CD4-positive, alpha-beta T cell treated with Interleukin-4 for 1 hour (primary cell): Measurements from ENCODE around the gene NCKAP5.

ENCODE experiments used
- DNase-seq, 2 donors: peaks; one replicate each; pipeline ENCODE4 v3.0.0-alpha.2; 2020 to 2022

The NCKAP5 gene

GRCh38 chr2:133314795-133315194, 253.5 kb downstream of the NCKAP5 start:
- DNase-seq = no peak

DNA sequence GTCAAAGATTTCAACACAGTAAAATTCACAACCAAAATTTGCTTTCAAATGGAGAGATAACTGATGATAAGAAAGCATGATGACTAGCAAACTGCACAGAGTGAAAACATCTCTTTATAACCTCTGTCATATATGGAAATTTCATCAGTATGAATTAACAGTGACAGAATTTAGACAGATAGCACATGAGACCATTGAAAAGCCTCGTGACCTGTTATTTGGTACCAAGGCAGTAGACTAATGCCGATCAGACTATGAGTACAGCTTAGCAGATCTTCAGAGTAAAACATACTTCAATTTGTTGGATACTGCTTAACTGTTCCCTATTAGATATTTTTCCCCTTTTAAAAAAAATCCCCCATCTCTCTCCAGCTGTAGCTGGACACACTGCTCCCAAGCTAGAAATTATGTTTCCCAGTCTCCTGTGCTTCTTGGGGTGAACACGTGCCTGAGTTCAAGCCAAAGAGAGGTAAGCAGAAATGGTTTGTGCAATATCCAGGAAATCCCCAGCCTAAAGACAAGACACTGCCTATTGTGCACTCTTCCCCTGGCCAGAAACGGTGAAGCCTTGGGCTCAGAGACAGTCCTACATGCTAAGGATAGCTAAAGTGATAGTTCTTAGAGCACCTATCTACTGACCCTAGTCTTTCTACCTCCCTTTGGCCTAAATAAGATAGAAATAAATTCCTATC, 256.1 kb downstream of the NCKAP5 start:
- no peak for DNase-seq

GRCh38 chr2:133306236-133306635, 262.0 kb downstream of the NCKAP5 start:
- no peak for DNase-seq

- DNase-seq = no peak
Observed at GRCh38 chr2:133304344-133304743, 263.9 kb downstream of the NCKAP5 start.

DNA sequence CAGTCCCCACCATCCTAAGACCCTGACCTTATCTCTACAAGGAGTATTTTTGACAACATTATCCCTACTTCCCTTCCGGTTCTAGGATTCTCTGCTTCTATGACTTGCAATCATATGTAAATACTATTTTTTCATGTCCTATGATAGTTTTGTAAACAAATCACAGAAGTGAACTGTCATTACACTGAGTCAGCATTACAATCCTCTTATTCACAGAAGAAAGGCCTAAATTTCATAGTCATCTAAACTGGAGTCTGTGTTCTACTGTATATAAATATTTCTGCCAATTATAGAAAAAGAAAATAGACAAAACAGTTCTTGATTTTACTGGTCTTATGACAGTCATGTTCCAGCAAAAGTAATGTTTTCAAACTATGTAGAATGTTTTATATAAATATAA, 265.1 kb downstream of the NCKAP5 start:
- DNase-seq = no peak

- DNase-seq = no peak
Observed at GRCh38 chr2:133296401-133296800, 271.9 kb downstream of the NCKAP5 start.

DNA sequence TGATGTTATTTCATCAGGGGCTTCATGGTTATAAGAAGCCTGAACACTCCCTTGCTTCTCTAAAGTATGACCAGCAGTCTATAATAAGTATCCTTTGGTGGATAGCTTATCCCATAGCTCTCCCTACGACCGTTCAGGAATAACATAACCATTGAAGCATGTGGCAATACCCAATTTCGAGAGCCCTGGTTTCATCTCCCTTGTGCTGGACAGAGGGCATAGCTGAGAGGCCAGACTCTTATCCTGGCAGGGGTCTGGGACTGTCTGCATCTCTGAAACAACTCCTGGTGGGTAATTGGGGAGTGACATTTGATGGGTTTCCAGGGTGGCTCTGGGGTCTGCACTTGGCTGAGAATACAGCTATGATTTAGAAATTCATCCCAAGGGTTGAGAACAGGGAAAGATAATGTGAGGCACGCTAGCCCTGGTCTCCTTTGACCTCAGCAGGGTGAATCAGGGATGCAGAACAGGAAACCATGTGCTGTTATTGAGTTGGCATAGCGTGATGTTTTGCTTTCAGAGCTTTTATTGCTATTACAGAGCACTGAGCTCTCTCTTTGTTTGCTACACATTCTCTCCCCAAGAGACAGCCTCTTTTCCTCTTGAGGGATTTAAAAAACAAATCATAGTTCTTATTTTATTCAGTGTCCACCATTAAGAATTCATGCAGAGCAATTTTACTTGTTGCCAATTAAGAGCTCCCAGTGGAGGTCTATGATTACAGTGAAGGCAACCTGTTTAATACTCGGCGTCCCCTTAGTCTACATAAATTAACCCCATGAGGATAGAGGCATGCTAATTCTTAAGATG, 274.5 kb downstream of the NCKAP5 start:
- DNase-seq = no peak

DNA sequence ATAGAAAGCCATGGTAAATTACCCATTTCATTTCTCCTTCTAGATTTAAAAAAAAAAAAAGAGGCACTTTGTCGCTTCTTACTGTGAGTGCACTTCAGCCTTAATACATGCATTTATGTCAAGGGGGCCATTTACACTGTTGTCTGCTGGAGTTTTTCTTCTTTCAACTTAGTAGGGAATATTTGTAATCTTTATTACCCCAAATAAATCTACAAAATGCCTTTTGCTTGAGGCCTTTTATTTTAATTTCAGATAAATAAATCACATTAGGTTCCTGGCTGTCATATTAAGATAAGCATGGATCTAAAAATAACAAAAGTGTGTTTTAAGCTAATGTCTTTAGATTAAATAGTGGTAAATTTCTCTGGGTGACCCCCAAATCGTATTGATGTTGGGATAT, 276.0 kb downstream of the NCKAP5 start:
- no peak for DNase-seq

DNA sequence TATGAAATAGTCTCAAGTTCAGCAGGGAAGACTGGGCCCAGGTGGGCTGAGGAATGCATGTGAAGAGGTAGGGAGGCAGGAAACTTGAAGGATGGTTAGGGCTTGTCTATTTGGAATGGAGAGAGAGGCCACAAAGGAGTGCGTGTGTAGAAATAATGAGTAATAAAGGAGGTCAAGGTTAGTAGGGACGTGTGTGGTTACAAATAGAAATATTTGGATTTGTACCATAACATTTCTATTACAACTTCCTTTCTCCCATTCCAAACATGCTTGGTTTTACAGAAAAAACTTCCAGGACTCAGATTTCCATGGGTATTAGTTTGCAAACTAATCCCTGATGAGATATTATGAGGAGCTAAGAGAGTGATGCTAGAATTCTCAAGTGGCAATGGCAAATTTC, 280.6 kb downstream of the NCKAP5 start:
- no peak for DNase-seq

- DNase-seq = no peak
Observed at GRCh38 chr2:133286326-133286922, 281.8 kb downstream of the NCKAP5 start.

DNA sequence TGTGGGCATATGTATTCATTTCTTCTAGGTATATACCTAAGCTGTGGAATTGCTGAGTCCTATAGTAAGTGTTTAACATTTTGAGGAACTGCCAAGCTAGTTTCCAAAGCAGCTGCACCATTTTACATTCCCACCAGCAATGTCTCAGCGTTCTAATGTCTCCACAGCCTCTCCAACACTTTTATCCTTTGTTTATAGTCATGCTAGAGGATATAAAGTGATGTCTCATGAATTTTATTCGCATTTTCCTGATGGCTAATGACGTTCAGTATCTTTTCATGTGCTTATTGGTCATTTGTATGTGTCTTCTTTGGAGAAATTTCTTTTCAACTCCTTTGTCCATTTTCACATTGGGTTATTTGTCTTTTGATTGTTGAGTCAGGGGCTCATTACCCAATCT, 295.2 kb downstream of the NCKAP5 start:
- DNase-seq = no peak

DNA sequence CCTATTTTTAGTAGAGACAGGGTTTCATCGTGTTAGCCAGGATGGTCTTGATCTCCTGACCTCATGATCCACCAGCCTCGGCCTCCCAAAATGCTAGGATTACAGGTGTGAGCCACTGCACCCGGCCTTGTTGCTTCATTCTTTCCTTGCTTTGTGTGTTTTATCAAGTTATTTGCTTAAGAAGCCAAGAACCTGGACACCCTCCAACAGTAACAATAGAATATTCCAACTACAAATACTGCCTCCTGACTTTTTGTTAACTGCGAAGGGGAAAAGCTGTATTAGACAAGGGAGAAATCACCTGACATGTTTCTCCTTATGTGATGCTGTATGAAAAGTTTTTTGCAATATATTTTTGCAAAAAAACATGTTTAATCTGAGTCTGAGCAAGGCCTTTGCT, 297.2 kb downstream of the NCKAP5 start:
- no peak for DNase-seq

- no peak for DNase-seq
Observed at GRCh38 chr2:133270550-133270949, 297.7 kb downstream of the NCKAP5 start.

- DNase-seq = no peak
Observed at GRCh38 chr2:133266926-133267590, 301.2 kb downstream of the NCKAP5 start.

GRCh38 chr2:133266041-133266925, 302.0 kb downstream of the NCKAP5 start:
- no peak for DNase-seq

DNA sequence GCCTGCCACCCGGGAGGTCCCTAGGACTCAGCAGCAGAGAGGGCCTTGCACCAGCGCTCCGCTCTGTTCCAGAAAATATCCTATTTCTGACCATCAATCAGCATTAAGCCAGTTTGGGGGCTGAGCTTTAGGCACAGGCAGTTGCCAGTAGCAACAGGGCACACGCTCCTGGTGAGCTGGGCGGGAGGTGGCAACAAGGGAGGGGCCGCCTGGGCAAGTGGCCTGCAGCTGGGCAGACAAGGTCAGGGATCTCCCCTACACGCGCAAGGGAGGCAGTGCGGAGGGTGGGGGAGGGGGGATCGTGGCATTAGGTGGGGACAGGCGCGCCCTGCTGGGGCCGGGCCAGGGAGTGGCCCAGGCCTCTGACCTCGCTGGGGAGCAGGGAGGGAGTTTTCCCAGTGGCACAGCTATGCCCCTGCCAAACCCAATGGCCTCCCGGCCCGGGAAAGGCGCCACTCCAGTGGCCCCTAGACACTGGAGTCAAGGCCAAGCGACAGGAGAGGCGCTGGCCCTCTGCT, 302.8 kb downstream of the NCKAP5 start:
- DNase-seq = no peak

DNA sequence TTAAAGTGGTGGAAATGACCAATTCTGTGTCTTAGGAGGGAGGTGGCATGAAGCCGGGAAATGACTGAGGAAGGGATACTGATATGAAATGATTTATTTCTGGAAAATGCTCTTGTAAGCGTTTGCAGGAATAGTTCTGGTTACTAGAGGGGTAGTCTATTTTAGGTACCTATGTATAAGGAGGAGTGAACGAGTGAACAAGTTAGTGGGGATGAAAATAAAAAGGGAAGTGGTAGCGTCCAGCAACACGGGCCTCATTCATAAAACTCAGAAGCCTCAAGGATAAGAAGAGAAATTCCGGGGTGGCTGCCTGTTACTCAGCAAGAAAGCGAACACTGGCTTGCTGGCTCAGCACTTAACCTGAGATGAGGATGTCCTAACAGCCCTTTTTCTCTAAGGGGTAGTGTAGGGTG, 303.3 kb downstream of the NCKAP5 start:
- no peak for DNase-seq

- no peak for DNase-seq
Observed at GRCh38 chr2:133262893-133263292, 305.4 kb downstream of the NCKAP5 start.

DNA sequence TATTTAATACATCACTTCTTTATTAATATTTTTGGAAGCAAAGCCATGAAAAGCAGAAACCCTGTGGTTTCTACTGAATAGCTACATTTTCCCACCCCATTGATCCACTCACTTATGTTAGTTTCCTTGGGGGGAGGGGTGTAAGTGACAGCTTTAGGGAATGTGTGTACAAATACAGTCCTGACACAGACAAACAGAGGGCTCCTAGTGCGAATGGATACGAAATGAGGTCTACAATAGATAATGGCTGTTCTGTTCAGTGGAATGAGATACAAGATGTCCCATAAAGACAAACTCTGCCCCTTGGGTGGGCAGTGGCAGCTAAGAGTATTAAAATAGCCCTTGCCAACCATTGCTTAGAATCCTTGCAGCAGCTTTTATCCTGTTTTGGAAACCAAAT, 312.9 kb downstream of the NCKAP5 start:
- no peak for DNase-seq

- no peak for DNase-seq
Observed at GRCh38 chr2:133253793-133254192, 314.5 kb downstream of the NCKAP5 start.

- no peak for DNase-seq
Observed at GRCh38 chr2:133252780-133253355, 315.4 kb downstream of the NCKAP5 start.

DNA sequence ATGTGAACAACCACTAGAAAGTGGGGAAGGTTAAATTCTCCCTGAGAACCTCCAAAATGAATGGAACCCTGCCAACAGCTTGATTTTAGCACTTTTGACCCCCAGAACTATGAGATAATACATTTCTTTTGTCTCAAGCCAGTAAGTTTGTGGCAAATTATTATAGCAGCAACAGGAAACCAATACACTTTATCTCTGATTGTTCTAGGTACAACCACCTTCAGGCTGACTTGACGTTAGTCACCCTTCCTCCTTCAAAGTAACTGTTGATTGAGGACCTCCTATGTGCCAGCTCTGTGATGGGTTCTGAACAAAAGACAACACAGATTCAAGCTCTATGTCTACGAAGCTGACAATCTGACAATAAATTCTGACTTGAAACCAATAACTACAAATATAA, 318.9 kb downstream of the NCKAP5 start:
- DNase-seq = no peak
